DOHH2 (cell line): ENCODE data around the gene NR5A2.
A peak's percentile ranks its signal among the peaks of the same experiment; 100 is the strongest.

ENCODE experiments used
- H3F3A ChIP-seq: fragments of 200-600 bp; sonication (generic), shearing (Covaris generic); 2 replicates; pipeline ENCODE4 v1.6.0; 2016; ENCODE audit warnings: antibody characterized with exemption, mild to moderate bottlenecking; ENCODE audit not compliant: control insufficient read depth, insufficient read depth
- H3K27ac ChIP-seq: fragments of 200-600 bp; sonication (generic); 2 replicates; pipeline ENCODE4 v1.5.1; 2014; ENCODE audit warnings: low read depth, mild to moderate bottlenecking, low read length, moderate library complexity
- H3K27me3 ChIP-seq: fragments of 200-600 bp; sonication (generic); 2 replicates; pipeline ENCODE4 v1.6.1; 2014; ENCODE audit warnings: mild to moderate bottlenecking, low read length, mixed read lengths; ENCODE audit not compliant: control insufficient read depth
- H3K36me3 ChIP-seq: fragments of 200-600 bp; sonication (generic); 2 replicates; pipeline ENCODE4 v1.6.1; 2014; ENCODE audit warnings: mild to moderate bottlenecking, low read length, moderate library complexity, mixed read lengths; ENCODE audit not compliant: control insufficient read depth
- H3K4me1 ChIP-seq: fragments of 200-600 bp; sonication (generic); 2 replicates; pipeline ENCODE4 v1.6.1; 2014; ENCODE audit warnings: mild to moderate bottlenecking, low read length, mixed read lengths; ENCODE audit not compliant: control insufficient read depth
- H3K4me2 ChIP-seq: fragments of 200-600 bp; sonication (generic); 2 replicates; pipeline ENCODE4 v1.6.0; 2014; ENCODE audit warnings: mild to moderate bottlenecking, low read length, moderate library complexity
- H3K4me3 ChIP-seq: fragments of 200-600 bp; sonication (generic); 2 replicates; pipeline ENCODE4 v1.5.1; 2014; ENCODE audit warnings: mild to moderate bottlenecking, low read length, mixed read lengths
- H3K79me2 ChIP-seq: fragments of 200-600 bp; sonication (generic); 2 replicates; pipeline ENCODE4 v1.6.1; 2014; ENCODE audit warnings: mild to moderate bottlenecking, low read length, mixed read lengths; ENCODE audit not compliant: control insufficient read depth
- H3K9me2 ChIP-seq: fragments of 200-600 bp; sonication (generic); replicated peaks from 2 replicates; pipeline ENCODE4 v1.6.1; 2014; ENCODE audit warnings: mild to moderate bottlenecking, low read length, mixed read lengths; ENCODE audit not compliant: control insufficient read depth
- H3K9me3 ChIP-seq: fragments of 200-600 bp; sonication (generic); 2 replicates; pipeline ENCODE4 v1.6.1; 2014; ENCODE audit warnings: antibody characterized with exemption, low read length, mixed read lengths; ENCODE audit not compliant: control insufficient read depth, insufficient read depth
- H4K20me1 ChIP-seq: fragments of 200-600 bp; sonication (generic); 2 replicates; pipeline ENCODE4 v1.6.0; 2014; ENCODE audit warnings: low read depth, mild to moderate bottlenecking, antibody characterized with exemption, low read length, moderate library complexity; ENCODE audit not compliant: control insufficient read depth, insufficient read depth
- EZH2phosphoT487 ChIP-seq: fragments of 200-600 bp; sonication (generic); IDR thresholded peaks from 2 replicates; pipeline ENCODE4 v1.6.1; 2017; ENCODE audit warnings: borderline replicate concordance, mild to moderate bottlenecking, antibody characterized with exemption, low read length, moderate library complexity, mixed read lengths
- TF ChIP-seq, protein P1 (sequence below): fragments of 200-600 bp; sonication (generic); IDR thresholded peaks from one replicate; pipeline ENCODE4 v1.5.1; 2014; ENCODE audit warnings: antibody characterized with exemption, mild to moderate bottlenecking, low read depth, low read length; ENCODE audit not compliant: poor library complexity, severe bottlenecking

NR5A2 gene

DNA sequence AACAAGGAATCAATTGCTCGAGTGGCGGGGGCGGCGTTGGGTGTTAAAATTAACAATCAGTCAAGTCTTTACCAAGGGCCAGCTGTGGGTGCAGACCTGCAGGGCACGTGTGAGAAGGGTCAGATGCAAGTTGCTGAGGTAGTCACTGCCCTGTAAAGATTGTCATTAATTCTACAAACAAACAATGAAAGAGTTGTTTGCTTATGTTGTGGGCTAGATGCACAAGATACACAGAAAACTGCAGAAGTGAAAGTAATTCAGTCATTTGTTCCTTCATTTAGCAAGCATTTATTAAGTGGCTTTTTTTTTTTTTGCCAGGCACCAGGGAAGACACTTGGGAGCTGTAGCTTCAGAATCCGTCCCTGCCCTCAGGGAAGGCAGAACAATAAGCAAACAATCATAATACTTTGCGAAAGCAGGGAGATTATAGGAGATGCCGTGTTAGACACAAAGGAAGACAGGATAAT is 79.5 kb downstream of the NR5A2 start:
- peak overlapping the region; percentile 25 for H3K4me3 ChIP-seq
- no peaks in the 10 kb centered on the region for H3K27me3 ChIP-seq
- no peaks in the 10 kb centered on the region for H3F3A ChIP-seq
- H3K79me2 ChIP-seq, result no peaks in the 10 kb centered on the region
- H3K4me2 ChIP-seq, result peak overlapping the region; percentile 52
- no peaks in the 10 kb centered on the region for H4K20me1 ChIP-seq
- H3K9me3 ChIP-seq, result no peaks in the 10 kb centered on the region
- no peaks in the 10 kb centered on the region for H3K36me3 ChIP-seq
- no peak overlapping the region for H3K27ac ChIP-seq
- peaks cover 17% of the 10 kb centered on the region for H3K4me1 ChIP-seq
- no peaks in the 10 kb centered on the region for H3K9me2 ChIP-seq
- no peak for TF ChIP-seq EZH2phosphoT487
- TF ChIP-seq, protein P1, sequence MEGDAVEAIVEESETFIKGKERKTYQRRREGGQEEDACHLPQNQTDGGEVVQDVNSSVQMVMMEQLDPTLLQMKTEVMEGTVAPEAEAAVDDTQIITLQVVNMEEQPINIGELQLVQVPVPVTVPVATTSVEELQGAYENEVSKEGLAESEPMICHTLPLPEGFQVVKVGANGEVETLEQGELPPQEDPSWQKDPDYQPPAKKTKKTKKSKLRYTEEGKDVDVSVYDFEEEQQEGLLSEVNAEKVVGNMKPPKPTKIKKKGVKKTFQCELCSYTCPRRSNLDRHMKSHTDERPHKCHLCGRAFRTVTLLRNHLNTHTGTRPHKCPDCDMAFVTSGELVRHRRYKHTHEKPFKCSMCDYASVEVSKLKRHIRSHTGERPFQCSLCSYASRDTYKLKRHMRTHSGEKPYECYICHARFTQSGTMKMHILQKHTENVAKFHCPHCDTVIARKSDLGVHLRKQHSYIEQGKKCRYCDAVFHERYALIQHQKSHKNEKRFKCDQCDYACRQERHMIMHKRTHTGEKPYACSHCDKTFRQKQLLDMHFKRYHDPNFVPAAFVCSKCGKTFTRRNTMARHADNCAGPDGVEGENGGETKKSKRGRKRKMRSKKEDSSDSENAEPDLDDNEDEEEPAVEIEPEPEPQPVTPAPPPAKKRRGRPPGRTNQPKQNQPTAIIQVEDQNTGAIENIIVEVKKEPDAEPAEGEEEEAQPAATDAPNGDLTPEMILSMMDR, result no peak

DNA sequence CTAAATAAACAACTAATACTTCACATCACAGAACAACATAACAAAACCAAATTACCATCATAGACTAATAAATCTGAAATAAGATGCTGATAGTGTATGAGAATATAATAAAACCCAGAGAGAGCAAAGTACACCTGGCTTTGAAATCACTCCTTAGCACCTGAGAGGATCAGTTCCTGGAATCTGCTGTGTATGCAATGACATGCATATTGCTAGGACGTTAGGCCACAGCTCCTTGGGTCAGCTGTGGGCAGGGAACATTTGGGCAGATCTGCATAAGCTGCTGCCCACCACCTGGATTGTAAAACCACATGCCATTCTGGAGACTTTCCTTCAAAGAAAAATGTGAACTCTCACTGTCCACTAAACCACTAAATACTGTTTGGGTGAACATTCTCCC is 81.1 kb downstream of the NR5A2 start:
- TF ChIP-seq EZH2phosphoT487, result no peak
- TF ChIP-seq, protein P1, result no peak
- H3K27me3 ChIP-seq, result no peaks in the 10 kb centered on the region

DNA sequence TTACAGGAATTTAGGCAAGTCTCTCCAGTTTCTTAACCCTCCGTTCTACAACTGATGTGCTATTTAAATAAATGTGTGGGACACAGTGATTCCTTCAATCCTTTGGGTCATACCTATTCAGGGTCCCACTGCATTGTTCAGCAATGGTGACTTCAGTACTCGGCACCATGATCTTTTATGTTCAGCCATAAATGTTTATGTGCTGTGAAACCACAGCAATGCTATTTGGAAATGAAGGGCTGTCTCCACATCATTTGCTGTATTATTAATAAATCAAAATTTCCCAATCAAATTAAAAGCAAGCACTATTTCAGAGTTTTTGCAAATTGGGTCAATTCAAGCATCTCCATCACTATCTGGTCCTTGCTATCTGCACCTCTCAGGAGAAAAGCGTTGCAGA is 84.8 kb downstream of the NR5A2 start:
- Histone ChIP-seq H3K36me3 (no peaks in the 10 kb centered on the region), H3K27me3 (no peaks in the 10 kb centered on the region), H3K27ac (no peak overlapping the region), H3K79me2 (no peaks in the 10 kb centered on the region), H3K9me2 (no peaks in the 10 kb centered on the region), H3K4me3 (no peak overlapping the region), H4K20me1 (no peaks in the 10 kb centered on the region), H3K4me2 (no peak overlapping the region), H3K9me3 (no peaks in the 10 kb centered on the region), H3K4me1 (peaks cover 14% of the 10 kb centered on the region), H3F3A (no peaks in the 10 kb centered on the region)
- TF ChIP-seq, protein P1, result no peak
- TF ChIP-seq EZH2phosphoT487, result no peak

More for the DNA sequence above, 81.1 kb downstream of the NR5A2 start:
- Histone ChIP-seq H3K9me2 (no peaks in the 10 kb centered on the region), H3K4me3 (no peak overlapping the region), H3K79me2 (no peaks in the 10 kb centered on the region), H4K20me1 (no peaks in the 10 kb centered on the region), H3K4me2 (no peak overlapping the region), H3K4me1 (peaks cover 17% of the 10 kb centered on the region), H3K9me3 (no peaks in the 10 kb centered on the region), H3F3A (no peaks in the 10 kb centered on the region), H3K27ac (no peak overlapping the region), H3K36me3 (no peaks in the 10 kb centered on the region)

DNA sequence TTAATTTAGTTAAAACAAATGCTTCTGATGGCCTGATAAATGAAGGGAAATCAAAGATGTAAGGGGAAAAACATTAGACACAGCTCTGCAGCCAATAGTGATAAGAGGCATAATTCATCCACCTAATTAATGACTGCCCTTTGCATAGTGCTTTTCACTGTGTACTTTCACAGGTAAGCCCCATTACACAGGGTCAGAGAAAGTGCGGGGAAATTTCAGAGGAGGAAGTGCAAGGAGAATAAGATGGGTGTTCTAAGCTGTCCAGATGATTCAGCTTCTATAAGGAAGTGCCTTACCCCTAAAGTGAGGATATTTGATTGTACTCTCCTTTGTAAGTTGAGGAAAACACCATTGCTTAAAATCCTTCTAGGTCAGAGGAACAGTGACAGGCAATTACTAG is 88.0 kb downstream of the NR5A2 start:
- Histone ChIP-seq H3K27me3 (no peaks in the 10 kb centered on the region), H3K27ac (no peak overlapping the region), H3K9me2 (no peaks in the 10 kb centered on the region), H4K20me1 (no peaks in the 10 kb centered on the region), H3K9me3 (no peaks in the 10 kb centered on the region), H3F3A (no peaks in the 10 kb centered on the region), H3K4me2 (no peak overlapping the region), H3K36me3 (no peaks in the 10 kb centered on the region), H3K4me3 (no peak overlapping the region), H3K4me1 (0 out of 2 replicates have a peak, but pooled peaks cover 3% of the 10 kb centered on the region), H3K79me2 (no peaks in the 10 kb centered on the region)
- TF ChIP-seq, protein P1, result no peak
- no peak for TF ChIP-seq EZH2phosphoT487
